IPS DF 4.7 (cell line): ENCODE data around the gene PACSIN2.

Experiments
- DNase-seq: peaks from one replicate; pipeline ENCODE4 v3.0.0-alpha.2; 2013; ENCODE audit warnings: low spot score; ENCODE audit errors: extremely low read depth

Gene PACSIN2

DNA sequence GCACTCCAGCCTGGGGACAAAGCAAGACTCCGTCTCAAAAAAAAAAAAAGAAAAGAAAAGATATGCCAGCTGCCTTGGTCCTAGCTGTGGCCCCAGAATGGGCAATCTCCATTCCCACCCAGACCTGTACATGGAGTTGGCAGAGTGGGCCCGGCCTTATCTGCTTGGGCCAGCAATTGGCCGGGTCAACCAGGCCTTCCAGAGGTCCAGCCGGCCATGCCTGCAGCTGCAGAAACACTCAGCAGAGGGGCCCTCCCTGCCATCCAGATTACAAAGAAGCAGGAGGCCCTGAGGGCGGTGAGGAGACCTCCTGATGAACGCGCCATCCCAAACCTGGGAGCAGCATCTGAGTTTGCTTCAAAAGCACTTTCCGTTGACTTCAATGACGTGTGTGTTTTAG, 131.0 kb downstream of the PACSIN2 start:
- no peak for DNase-seq

DNA sequence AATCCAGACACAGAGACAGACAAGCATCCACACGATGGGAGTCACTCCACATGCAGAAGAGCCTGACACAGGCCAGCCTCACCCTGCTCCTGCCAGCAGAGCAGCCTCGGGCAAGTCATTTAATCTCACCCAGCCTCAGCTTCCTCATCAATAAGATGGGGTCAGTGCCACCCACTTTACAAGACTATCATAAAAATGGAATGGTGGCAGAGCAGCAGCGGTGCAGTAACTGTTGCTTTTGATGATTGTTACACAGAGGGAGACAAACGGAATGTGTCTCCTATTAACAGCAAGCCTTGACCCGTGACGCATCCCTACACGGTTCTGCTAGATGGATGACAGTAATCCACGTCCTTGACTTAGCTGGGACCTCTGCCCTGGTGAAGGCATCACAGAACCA, 131.8 kb downstream of the PACSIN2 start:
- DNase-seq: no peak

DNA sequence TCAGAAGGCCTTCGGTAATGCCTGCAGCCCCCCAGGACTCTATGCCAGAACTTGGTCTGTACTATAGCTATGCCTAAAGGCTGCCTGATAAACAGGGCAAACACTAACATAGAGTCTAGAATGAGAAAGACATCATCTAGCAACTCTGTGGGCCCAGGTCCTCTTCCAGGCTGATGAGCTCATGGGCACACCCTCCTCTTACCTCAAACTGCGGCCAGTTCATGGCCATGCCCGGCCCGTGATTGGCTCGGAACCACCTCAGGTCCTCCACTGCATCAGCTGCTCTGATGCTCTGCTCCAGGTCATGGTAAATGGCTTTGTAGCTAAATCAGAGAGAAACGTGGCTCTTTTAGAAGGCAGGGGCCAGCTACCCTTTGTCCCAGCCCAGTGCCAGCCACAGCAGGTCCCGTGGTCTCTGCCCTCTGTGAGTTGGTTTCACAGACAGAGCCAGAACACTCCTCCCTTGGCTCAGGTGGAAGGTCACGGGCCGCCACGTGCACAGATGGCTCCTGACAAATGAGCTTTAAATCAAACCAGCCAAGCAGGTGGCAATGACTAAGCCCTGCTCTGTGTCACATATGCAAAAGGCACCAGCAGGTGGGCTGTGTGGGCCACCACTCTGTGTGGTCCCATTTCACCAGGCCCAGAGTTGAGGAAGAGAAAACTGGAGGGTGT, 132.8 kb downstream of the PACSIN2 start:
- no peak for DNase-seq

DNA sequence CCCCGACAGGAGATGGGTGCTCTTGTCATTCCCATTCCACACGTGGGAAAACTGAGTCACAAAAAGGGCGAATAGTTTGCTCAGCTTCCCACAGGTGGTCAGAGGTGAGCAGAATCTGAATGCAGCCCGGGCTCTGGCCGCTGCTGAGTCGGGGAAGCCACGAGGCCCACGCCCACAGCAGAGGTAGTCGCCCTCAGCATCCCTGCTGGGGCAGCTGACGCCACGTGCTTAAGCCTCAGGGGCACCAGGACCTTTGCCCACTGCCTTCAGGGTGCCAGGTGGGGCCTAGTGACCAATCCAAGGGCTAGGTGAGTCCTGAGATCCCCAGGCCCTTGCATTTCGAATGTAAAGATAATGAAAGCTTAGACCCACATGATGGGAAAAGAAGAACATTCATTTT, 133.7 kb downstream of the PACSIN2 start:
- DNase-seq: no peak

DNA sequence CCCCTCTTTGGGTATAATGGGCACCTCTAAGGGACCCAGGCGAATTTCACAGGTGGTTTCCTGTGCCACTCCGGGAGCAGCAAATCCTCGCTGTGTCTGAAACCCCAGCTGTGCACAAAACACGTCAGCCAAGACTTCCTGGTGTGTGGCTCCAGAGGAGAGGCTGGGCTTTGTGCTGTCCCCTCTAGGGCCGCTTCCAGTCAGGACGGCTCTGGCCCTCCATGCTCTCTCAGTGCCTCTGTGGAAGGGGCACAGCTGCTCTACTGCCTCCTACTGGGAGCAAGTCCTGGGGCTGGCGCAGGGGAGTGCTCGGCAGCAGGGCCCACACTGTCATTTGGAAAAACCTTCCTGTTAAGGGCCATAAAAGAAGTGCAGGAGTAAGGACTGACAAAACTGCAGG, 134.1 kb downstream of the PACSIN2 start:
- DNase-seq: no peak

DNA sequence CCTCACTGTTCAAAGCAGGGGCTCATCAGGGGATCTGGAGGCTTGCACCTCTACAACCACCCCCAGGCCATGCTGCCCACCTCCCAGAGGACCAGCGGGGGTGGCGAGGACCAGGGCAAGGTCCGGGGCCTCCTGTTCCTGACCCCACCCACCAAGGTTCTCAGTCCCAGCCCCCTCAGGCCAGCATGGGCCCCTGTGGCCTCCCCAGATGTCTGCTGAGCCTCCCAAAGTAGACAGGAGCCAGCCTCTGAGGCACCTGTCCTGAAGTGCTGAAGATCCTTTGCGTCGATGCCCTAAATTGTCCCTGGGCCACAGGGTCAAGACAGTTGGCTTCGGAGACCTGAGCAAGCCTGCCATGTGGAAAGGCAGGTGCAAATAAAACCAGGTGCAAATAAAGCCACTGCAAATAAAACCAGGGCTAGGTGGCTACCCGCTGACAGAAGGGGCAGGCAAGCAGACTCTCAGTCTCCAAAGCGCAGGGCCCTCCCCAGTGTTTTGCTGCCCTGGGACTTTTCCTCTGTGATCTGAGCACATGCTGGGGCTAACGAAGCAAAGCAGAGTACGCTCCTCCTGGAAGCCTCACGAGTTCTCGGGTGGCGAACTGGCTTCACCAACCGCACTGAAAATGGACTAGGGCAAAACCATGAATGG, 135.5 kb downstream of the PACSIN2 start:
- DNase-seq: no peak

DNA sequence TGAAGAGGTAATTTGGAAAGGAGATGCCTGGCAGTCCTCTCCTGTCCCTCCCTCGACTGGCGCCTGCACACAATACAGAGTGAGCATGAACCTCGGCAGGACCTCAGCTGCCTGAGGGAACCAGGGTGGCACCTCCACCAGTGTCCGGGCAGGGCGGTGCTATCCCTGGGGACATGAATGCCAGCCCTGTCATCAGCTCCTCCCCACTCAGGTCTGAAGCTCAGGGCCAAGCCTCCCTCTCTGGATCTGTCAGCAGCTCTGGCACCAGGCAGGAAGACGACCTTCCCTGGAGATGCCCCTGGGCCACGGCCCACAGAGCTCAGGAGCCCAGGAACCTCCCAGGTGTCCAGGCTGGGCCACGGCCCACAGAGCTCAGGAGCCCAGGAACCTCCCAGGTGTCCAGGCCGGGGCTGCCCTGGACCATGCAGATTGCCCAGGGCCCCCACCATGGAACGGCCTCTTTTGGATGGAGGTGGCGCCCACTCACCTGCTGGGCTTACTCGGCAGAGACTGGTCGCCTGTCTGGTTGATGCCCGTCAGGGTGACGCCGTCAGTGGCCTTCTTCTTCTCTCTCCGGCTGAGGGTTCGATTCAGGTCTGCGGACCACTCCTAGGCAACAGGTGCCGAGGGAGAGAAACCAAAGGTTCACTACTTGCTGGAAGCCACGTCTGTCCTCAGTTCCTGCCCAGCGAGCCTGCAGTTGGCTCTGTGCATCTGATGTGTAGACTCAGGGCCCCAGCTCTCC, 136.2 kb downstream of the PACSIN2 start:
- DNase-seq: no peak

DNA sequence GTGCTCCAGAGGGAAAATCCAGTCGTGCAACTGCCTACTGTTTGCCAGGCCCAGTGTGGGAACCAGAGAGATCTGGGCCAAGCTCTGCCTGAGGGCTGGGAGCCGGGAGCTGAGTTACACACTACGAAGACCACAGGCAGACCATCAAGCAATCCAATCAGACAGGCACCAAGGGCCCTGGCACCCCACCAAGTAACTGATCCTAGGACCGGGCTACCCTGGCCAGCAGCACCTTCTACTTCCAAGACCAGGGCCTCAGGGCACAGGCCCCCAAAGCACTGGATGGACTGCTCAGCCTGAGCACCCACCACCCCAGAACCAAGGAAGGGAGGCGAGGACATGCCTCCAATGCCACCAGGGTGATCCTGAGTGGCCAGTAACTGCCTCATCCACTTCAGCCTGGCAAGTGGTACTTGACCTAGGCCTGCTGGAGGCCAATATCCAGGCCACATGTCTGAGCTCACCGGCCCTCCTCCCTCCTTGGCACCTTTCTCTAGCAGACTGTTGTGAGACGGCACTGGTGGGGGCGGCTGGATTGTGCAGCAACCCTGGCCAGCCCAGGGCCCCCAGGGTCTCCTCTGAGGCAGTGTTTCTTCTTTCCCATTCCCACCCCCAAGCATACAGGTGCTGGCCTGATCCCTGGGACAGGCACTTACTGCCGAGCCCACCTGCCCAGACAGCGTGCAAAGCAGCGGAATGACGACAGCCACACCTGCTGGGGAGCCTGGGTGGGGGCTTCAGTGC, 137.2 kb downstream of the PACSIN2 start:
- DNase-seq: no peak

DNA sequence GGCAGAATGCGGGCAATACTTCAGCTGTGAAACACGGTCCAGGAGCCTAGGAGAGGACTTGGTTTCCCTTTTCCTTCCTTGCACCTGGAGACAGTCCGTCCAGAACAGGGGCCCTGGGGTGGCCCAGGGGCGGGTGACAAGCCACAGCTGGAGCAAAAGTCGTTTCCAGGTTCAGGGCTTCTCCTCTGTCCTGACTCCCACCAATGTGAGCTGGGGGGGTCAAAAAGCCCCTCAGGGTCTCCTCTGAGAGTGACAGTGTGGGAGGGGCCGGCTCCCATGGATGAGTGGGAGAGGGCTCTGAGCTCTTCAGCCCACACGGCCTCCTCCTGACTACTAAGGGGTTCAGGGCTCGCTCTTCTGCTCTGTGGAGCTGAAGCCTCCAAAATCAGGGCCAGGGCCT, 137.8 kb downstream of the PACSIN2 start:
- DNase-seq: no peak

DNA sequence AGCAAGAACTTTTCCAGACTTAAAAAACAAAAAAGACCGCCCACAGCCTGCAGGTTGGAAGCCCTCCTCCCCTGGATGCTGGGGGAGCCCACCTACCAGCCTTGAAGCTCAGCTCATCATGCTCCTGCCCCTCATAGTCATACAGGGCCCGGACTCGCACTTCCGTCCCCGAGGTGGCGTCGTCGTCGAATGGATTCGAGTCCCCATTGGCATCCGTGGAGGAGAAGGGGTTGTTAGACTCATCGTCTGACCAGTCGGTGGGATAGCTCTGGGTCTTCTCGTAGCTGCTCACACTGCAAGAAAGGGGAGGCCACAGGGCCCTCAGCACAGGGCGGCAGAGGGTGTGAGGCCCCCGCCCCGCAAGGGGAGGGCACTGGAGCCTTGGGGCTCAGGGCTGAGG, 138.9 kb downstream of the PACSIN2 start:
- no peak for DNase-seq

DNA sequence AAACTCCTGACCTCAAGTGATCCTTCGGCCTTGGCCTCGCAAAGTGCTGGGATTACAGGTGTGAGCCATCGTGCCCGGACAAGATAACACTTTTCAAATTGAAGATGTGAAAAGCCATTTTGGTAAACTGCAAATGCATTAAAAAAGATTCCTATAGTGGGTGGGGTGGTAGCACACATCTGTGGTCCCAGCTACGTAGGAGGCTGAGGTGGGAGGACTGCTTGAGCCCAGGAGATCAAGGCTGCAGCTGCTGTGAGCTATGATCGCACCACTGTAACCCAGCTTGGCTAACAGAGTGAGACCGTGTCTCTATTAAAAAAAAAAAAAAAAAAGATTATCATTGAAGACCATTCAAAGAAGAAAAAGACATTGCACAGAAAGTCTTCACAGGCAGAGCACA, 140.9 kb downstream of the PACSIN2 start:
- no peak for DNase-seq

DNA sequence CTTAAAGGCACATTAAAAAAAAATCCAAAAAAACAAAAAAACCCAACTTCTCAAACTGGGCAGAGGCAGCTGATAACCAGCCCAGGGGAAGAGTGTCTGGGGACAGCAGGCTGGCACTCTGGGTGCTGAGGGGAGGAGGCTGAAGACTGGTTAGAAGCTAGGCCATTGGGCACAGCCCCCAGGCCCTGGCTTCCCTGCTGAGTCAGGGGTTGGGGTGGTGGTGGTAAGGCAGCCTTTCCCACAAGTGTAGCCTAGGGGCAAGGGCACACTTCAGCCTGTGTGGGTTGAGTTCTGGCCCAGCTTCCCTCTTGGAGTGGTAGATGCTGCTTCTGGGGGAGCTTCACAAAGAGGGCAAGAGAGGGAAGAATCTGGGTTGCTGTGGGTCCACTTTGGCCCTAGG, 141.6 kb downstream of the PACSIN2 start:
- DNase-seq: no peak

DNA sequence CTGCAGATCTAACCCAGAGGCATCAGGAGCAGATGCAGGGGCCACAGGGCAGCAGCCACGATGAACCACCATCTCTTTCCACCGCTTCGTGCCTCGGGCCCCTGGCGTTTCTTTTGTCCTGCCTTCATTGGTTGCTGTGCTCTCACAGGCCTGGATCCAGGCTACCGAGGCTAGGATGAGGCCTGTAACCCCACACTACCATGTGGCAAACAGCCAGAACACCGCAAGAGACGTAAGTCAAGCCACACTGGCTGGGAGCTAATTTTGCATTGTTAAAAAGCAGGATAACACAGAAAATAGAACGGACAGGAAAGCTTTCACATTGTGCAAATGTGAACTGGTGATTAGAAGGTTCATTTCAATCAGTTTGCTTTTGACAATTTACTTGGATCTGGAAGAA, 142.1 kb downstream of the PACSIN2 start:
- DNase-seq: no peak

DNA sequence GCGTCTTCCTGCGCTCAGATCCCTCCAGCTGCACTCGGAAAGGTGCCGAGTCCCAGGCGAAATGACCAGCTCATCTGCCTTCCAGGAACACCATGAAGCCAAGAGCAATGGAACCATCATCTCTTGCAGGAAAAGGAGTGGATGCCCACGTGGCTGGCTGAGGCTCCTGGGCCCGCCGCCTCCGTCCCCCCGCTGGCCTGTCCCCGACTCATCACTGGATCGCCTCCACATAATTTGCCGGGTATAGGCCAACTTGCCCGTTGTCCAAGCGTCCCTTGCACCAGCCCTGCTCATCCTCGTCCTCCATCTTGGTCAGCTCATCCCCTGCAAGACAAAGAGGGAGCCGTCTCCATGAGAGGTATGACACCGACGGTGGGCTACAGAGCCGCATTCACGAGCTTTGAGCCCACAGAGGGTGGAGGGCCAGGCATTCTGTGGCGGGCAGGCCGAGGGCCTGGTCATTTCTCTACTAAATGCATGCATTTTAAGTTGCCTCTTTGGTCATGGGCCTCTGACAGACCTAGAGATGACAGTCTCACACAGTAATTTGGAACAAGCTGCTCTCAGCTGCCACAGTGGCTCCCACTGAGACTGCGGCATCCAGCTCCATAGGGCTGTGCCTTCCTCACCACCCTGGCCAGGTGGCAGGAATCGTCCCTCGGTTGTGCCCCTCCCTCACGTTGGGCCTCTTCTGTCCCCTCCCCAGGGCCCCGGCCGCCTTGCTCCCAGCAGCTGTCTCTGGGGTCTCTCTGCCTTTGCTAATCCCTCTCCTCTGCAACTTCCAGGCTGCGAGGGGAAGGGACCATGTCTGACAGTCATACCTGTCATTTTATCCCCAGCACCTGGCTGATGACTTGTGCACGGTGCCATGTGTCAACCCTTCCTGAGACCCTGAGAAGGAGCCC, 143.6 kb downstream of the PACSIN2 start:
- no peak for DNase-seq

DNA sequence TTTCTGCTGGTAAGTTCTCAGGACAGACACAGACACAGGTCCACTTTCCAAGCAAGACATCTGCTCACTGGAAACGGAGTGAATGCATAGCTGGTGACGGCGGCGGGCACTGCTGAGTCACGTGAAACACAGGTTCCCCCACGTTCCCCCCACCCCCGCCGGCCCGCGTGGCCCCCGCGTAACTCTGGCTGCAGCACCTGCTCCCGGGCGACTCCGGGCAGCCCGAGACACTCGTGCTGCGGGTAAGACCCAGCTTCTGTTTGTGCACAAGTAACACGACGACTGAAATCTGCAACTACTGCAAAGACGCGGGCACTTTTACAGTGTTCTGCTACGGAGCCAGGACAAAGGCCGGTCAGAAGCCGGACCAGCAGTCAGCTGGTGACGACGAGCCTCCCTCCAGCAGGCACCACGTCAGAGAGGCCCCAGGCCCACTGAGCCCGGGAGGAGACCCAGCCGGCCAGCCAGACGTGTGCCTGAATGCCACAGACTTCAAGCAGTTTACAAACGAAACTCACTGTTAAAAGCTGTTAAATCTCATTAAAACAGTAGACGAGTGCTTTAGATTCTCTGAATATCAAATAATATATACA, 145.0 kb downstream of the PACSIN2 start:
- DNase-seq: no peak

DNA sequence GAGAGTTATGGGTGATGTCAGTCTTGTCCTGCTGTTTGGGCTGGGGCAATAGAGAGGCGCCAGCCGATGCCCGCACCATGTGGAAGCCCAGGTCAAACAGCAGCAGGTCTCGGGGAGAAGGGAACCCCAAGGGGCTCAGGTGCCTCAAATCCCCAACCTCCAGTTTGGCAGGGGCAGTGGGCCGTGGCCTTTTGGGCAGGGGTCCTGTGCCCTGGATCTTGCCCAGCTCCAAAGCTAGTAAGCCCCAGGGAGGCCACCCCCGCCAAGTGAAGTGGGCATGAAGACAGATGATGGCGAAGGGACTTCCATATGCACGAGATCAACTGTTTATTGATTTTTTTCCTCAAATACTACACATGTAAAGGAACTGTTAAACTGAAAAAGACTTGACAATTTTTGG, 145.5 kb downstream of the PACSIN2 start:
- DNase-seq: no peak

DNA sequence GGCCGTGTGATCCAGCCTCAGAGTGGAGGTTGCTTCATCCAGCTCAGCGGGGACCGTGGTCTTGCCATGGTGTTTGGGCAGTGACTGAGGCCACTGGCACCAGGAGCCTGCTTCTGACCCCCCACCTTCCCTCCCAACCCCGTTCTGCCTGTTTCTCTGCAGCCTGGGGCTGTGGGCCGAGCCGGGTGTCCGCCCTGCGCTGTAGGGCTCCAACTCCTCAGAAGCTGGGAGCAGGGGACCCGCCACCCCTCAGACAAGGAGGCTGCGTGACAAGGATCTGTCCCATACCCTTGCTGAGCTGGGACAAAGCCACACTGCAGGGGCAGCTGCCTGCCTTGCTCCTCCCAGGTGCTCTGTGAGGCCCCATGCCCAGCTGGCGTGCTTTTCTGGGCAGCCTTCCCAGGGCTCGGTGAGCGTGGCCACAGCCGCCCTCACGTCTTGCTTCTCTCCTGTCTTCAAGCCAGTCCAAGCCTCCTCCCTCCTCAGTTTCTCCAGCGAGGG, 146.1 kb downstream of the PACSIN2 start:
- no peak for DNase-seq

DNA sequence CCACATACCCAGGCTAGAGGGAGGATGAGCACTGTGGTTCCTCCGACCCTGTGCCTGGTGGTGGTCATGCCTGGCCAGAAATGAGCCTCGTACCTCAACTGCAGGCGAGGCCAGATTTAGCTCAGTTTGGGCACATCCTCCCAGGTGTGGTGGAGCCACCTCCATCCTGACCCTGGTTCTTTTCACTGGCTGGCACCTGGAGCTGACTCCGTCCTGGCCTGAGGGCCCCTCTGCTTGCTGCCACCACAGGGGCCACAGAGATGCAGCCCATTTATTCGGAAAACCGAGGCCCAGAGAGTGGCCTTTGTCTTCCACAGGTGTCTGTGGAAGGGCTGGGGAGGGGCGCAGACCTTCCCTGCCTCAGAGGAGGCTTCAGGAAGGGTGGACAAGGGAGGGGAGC, 148.8 kb downstream of the PACSIN2 start:
- no peak for DNase-seq

DNA sequence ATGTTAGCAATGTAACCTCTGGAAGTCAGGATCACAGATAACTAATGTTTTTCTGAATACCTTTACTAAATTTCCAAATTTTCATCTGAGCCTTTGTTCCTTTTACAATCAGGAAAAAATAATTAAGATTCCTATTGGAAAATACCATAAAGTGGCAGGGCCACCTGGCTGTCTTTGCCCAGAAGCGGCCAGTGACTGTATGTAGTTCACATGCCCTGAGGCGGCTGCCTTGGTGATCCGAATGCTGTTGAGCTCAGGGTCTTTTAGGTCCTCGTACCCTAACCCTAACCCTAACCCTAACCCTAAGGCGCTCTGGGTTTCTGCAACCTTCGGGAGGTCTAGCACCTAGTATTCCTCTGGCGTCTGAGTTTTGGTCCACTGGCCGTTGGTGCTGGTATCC, 149.4 kb downstream of the PACSIN2 start:
- no peak for DNase-seq

DNA sequence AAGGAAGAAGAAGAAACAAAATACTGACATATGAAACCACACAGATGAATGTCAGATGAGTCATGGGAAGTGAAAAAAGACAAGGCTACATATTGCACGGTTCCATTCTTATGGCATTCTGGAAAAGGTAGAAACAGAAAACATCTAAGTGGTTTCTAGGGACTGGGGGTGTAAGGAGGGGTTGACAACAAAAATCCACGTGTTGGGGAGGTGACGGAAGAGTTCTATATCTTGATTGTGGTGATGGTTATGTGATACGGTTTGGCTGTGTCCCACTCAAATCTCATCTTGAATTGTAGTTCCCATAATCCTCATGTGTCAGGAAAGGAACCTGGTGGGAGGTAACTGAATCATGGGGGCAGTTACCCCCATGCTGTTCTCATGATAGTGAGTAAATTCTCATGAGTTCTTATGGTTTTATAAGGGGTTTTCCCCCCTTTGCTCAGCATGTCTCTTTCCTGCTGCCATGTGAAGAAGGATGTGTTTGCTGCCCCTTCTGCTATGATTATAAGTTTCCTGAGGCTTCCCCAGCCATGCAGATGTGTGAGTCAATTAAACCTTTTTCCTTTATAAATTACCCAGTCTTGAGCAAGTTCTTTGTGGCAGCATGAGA, 151.5 kb downstream of the PACSIN2 start:
- no peak for DNase-seq
